GM12878 (cell line): ENCODE data around the gene CCL20. TPM values are rescaled to one million over a fixed set of nuclear protein-coding genes. Genes with fewer than 3 reads are reported as not detected.

ENCODE experiments used
- ATAC-seq: fragments of 200-7000 bp; cut with Tn5 transposase; 3 replicates; pipeline ENCODE4 v1.9.1; 2020; ENCODE audit warnings: mild to moderate bottlenecking, moderate library complexity
- BruUV-seq: library from RNA; stranded (reverse); fragments of 400-500 nt; replicated peaks from 2 replicates; lab custom pipeline; 2021; lab: Mats Ljungman, UMichigan
- CTCF ChIA-PET: fragments of 300-600 bp; sonication (Branson Sonifier 250); formaldehyde crosslinking; extraction: SDS; loops from one replicate; lab custom pipeline; 2021; ENCODE audit warnings: inconsistent platforms; lab: Yijun Ruan, JAX
- POLR2A ChIA-PET: fragments of 350-600 bp; formaldehyde crosslinking; extraction: SDS; loops from one replicate; lab custom pipeline; 2021; ENCODE audit warnings: inconsistent platforms; lab: Charles Lee
- RAD21 ChIA-PET: fragments of 300-600 bp; sonication (Branson Sonifier 250); formaldehyde crosslinking; loops from one replicate; lab custom pipeline; 2023; ENCODE audit warnings: antibody characterized with exemption; ENCODE audit not compliant: unreplicated experiment; lab: Charles Lee
- SMC1A ChIA-PET: fragments of 300-600 bp; sonication (Branson Sonifier 250); formaldehyde crosslinking; loops from one replicate; lab custom pipeline; 2023; ENCODE audit not compliant: unreplicated experiment, uncharacterized antibody; lab: Charles Lee
- DNase-seq: peaks from one replicate; pipeline ENCODE4 v3.0.0-alpha.2; 2011; ENCODE audit warnings: low read depth, low spot score
- FAIRE-seq: peaks from 3 replicates; lab custom pipeline; 2011; peaks lifted over from hg19 to GRCh38; lab: Jason Lieb, UNC
- H2AFZ ChIP-seq: 2 replicates; pipeline ENCODE4 v1.6.0; 2011; ENCODE audit warnings: low read depth, low read length, control low read depth; ENCODE audit not compliant: control insufficient read depth
- H3K27ac ChIP-seq: 2 replicates; pipeline ENCODE4 v1.5.1; 2011; ENCODE audit warnings: control low read depth; ENCODE audit not compliant: control insufficient read depth, insufficient read depth
- H3K27me3 ChIP-seq, 2 experiments: replicated peaks in 1 of 2; 2 replicates each; pipeline versions ENCODE4 v1.6.0 to v1.6.1; 2011; ENCODE audit warnings: low read length in 1 of 2; ENCODE audit not compliant: control insufficient read depth in 2 of 2, insufficient read depth in 2 of 2
- H3K36me3 ChIP-seq, 2 experiments: 2 replicates each; pipeline ENCODE4 v1.5.1; 2011; ENCODE audit warnings: low read length in 1 of 2; ENCODE audit not compliant: control insufficient read depth in 2 of 2, insufficient read depth in 2 of 2
- H3K4me1 ChIP-seq: 2 replicates; pipeline ENCODE4 v1.6.1; 2011; ENCODE audit warnings: mild to moderate bottlenecking, low read length, moderate library complexity, mixed read lengths; ENCODE audit not compliant: control insufficient read depth, insufficient read depth
- H3K4me2 ChIP-seq: 2 replicates; pipeline ENCODE4 v1.6.0; 2011; ENCODE audit warnings: control low read depth; ENCODE audit not compliant: control insufficient read depth, insufficient read depth
- H3K4me3 ChIP-seq: fragments of 200-600 bp; sonication (generic); 2 replicates; pipeline ENCODE4 v1.5.1; 2016
- H3K79me2 ChIP-seq: 2 replicates; pipeline ENCODE4 v1.6.0; 2011; ENCODE audit warnings: low read length; ENCODE audit not compliant: control insufficient read depth, insufficient read depth
- H3K9ac ChIP-seq: 2 replicates; pipeline ENCODE4 v1.8.0; 2011; ENCODE audit warnings: low read length, control low read depth, mixed read lengths; ENCODE audit not compliant: control insufficient read depth, insufficient read depth
- H3K9me3 ChIP-seq: replicated peaks from 3 replicates; pipeline ENCODE4 v1.5.1; 2011; ENCODE audit warnings: mild to moderate bottlenecking, low read length; ENCODE audit not compliant: control insufficient read depth, insufficient read depth
- H4K20me1 ChIP-seq: 2 replicates; pipeline ENCODE4 v1.6.0; 2011; ENCODE audit not compliant: control insufficient read depth, insufficient read depth
- EGR1 ChIP-seq, 2 experiments: IDR thresholded peaks; 1 replicate in 1 of 2; 2 replicates in 1 of 2; pipeline ENCODE4 v1.6.1; 2011 to 2012; ENCODE audit warnings: low read depth in 2 of 2, low read length in 2 of 2, borderline replicate concordance in 1 of 2, mild to moderate bottlenecking in 1 of 2, moderate library complexity in 1 of 2
- MTA2 ChIP-seq: fragments of 450-650 bp; IDR thresholded peaks from 2 replicates; pipeline ENCODE4 v1.6.1; 2016; ENCODE audit warnings: low read depth, mild to moderate bottlenecking, moderate library complexity
- SMARCA5 ChIP-seq: fragments of 450-650 bp; IDR thresholded peaks from 2 replicates; pipeline ENCODE4 v1.6.1; 2017; ENCODE audit warnings: mild to moderate bottlenecking
- SPI1 ChIP-seq: IDR thresholded peaks from 2 replicates; pipeline ENCODE4 v1.6.1; 2011; ENCODE audit warnings: low read depth, mild to moderate bottlenecking, low read length, moderate library complexity, borderline replicate concordance; ENCODE audit not compliant: insufficient read depth
- TCF12 ChIP-seq: IDR thresholded peaks from 2 replicates; pipeline ENCODE4 v1.6.1; 2011; ENCODE audit warnings: low read depth, mild to moderate bottlenecking, low read length
- WGBS: methylation state at CpG from one replicate; pipeline ENCODE4 v1.1.6; 2016; ENCODE audit warnings: low lambda C conversion rate; ENCODE audit not compliant: insufficient replicate concordance, insufficient coverage; ENCODE audit errors: missing lambda C conversion rate; 5-methylcytosine and 5-hydroxymethylcytosine counted together
- in situ Hi-C: fragments of 300-500 bp; cut with MboI; formaldehyde crosslinking; loops from 9 replicates; pipeline ENCODE4 v1.14.3; 2018; ENCODE audit warnings: mixed read lengths
- intact Hi-C: fragments of 100-400 bp; cut with micrococcal nuclease; formaldehyde crosslinking; loops from one replicate; pipeline ENCODE4 v1.14.2; 2022; ENCODE audit not compliant: unreplicated experiment
- polyA plus RNA-seq, 11 experiments: library from polyadenylated mRNA; depleted of rRNA in 4 of 11; unstranded in 6 of 11; stranded (reverse) in 5 of 11; fragments of >200 nt; fragmentation: Nextera tagmentation in 4 of 11; fragmentation: Illumina TruSeq in 1 of 11; extraction: Ambion mirVana in 4 of 11; extraction: Trizol in 1 of 11; gene quantifications; 1 replicate in 1 of 11; 2 replicates in 10 of 11; pipeline versions ENCODE4 v1.2.1 to v1.2.3, GENCODE V29; 2011 to 2016; ENCODE audit warnings: inconsistent platforms in 2 of 11, missing spikeins in 2 of 11, low read depth in 1 of 11
- total RNA-seq, 4 experiments: library from RNA; depleted of rRNA in 3 of 4; stranded (reverse); fragments of >200 nt in 3 of 4; fragmentation: Illumina TruSeq in 1 of 4; extraction: Trizol in 1 of 4; gene quantifications; 2 replicates each; pipeline versions ENCODE4 v1.2.1 to v1.2.3, GENCODE V29; 2013 to 2021
- TF ChIP-seq, protein P1 (sequence below): fragments of 450-650 bp; IDR thresholded peaks from 2 replicates; pipeline ENCODE4 v1.6.1; 2017; ENCODE audit warnings: mild to moderate bottlenecking

The CCL20 gene
- total and polyA plus RNA-seq, 10 of the 15 experiments (the other 5 are each of a cell fraction or from before 2014, with no cell fraction given), result 5.5 to 35.7 (median 15.6) TPM

DNA sequence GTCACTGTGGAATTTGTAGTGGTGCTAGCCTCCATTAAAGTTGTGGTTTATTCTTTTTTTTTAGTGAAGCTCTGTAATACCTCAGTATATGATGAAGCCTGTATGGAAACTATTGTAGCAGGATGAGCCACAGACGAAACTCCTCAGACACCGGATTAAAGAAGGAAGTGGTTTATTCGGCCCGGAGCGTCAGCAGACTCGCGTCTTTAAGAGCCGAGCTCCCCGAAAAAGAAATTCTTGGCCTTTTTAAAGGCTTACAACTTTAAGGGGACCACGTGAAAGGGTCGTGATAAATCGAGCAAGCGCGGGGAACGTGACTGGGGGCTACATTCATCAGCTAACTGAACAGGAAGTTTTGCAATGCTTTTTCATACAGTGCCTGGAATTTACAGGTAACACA lies 8.1 kb upstream of the CCL20 start (continued):
- TF ChIP-seq EGR1 (IDR thresholded peaks at IDR 0.05; ENCODE audit: borderline replicate concordance in 1 of 2, low read depth in 2 of 2, low read length in 2 of 2) (no peak), TCF12 (no peak), MTA2 (no peak), SMARCA5 (no peak)

GRCh38 chr2:227808936-227809335 lies 4.7 kb upstream of the CCL20 start:
- ChIA-PET SMC1A (interaction anchor here (0.7 to 10.3 kb wide), 6 partner anchors 10 to 344 kb away, joined by 3 to 120 read pairs (median 4); no protein-coding TSS in a partner anchor), RAD21 (interaction anchor here (0.9 to 1.2 kb wide), 2 partner anchors 15 to 27 kb away, joined by 3 read pairs; no protein-coding TSS in a partner anchor), CTCF (interaction anchor here (0.6 to 7.0 kb wide), 3 partner anchors 12 to 329 kb away, joined by 3 to 65 read pairs (median 4); no protein-coding TSS in a partner anchor), POLR2A (interaction anchor here (0.5 kb wide), 1 partner anchor 828 kb away, joined by 3 read pairs; no protein-coding TSS in a partner anchor)
- ATAC-seq (no peak), DNase-seq (no peak), FAIRE-seq (no peak)
- in situ Hi-C loops (no loop called here), intact Hi-C loops (no loop called here)
- Histone ChIP-seq H3K4me1 (peaks cover 3% of the 10 kb centered on the region; the same call in 1 of the 2 replicates), H2AFZ (no peak overlapping the region), H3K9ac (no peak overlapping the region), H4K20me1 (no peaks in the 10 kb centered on the region), H3K4me2 (no peak overlapping the region), H3K36me3 (no peaks in the 10 kb centered on the region), H3K27me3 (no peaks in the 10 kb centered on the region), H3K79me2 (no peaks in the 10 kb centered on the region), H3K4me3 (no peak overlapping the region), H3K9me3 (no peaks in the 10 kb centered on the region; the same call in 2 of the 3 replicates), H3K27ac (no peak overlapping the region)
- no TSS peak for BruUV-seq
- WGBS, result 94% methylated on average over 1 of the region's 1 CpG
- TF ChIP-seq, protein P1, sequence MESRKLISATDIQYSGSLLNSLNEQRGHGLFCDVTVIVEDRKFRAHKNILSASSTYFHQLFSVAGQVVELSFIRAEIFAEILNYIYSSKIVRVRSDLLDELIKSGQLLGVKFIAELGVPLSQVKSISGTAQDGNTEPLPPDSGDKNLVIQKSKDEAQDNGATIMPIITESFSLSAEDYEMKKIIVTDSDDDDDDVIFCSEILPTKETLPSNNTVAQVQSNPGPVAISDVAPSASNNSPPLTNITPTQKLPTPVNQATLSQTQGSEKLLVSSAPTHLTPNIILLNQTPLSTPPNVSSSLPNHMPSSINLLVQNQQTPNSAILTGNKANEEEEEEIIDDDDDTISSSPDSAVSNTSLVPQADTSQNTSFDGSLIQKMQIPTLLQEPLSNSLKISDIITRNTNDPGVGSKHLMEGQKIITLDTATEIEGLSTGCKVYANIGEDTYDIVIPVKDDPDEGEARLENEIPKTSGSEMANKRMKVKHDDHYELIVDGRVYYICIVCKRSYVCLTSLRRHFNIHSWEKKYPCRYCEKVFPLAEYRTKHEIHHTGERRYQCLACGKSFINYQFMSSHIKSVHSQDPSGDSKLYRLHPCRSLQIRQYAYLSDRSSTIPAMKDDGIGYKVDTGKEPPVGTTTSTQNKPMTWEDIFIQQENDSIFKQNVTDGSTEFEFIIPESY, result no peak
- TF ChIP-seq SPI1, result no peak
